ENCODE measurements around the gene MTUS2.
"Not testable (repeated sequence)": the region's sequence is repeated elsewhere in the genome, so short reads cannot be mapped to it uniquely, and the experiment has no call there.

DNA sequence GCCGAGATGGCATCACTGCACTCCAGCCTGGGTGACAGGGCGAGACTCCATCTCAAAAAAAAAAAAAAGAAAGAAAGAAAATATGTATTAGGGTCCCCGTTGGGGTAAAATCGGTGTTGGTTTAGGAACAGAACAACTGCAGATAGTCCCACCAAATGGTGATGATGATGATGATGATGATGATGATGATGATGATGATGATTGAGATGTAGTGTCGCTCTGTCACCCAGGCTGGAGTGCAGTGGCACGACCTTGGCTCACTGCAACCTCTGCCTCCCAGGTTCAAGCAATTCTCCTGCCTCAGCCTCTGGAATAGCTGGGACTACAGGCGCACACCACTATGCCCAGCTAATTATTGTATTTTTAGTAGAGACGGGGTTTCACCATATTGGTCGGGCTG, 570.5 kb downstream of the MTUS2 start:
- TF ChIP-seq CTCF (IDR thresholded peaks at IDR 0.05; ENCODE audit: borderline replicate concordance, extremely low read depth, low read length, poor library complexity, severe bottlenecking); EZH2 (IDR thresholded peaks at IDR 0.05; ENCODE audit: borderline replicate concordance, low read depth, low read length, severe bottlenecking): not testable (repeated sequence)

Data from DND-41 (cell line).